NOMO-1 treated with dmso at 0.1 percent for 144 hours (cell line): ENCODE data around the gene SLC22A23.

Experiments used
- DNase-seq: peaks from one replicate; lab custom pipeline; 2025; ENCODE audit not compliant: unreplicated experiment; lab: John Stamatoyannopoulos, UW

Gene SLC22A23

DNA sequence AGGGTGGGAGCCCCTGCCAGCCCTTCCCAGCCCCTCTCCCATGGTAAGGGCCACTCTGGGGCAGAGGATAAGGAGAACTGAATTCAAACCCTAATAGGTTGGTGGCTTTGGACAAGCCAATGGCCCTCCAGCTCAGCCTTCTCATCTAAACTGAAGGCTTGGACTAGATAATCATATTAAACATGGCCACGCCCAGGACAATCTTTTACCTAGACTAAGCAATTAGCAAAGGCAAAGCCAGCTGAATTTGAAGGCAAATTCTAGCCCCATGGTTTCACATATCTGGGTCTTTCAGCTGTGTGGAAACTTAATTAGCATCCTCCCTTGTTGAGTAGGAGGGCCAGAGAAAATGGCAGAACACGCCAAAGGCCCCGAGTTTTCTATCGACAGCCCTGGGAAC, 10.7 kb downstream of the SLC22A23 start:
- DNase-seq: no peak

DNA sequence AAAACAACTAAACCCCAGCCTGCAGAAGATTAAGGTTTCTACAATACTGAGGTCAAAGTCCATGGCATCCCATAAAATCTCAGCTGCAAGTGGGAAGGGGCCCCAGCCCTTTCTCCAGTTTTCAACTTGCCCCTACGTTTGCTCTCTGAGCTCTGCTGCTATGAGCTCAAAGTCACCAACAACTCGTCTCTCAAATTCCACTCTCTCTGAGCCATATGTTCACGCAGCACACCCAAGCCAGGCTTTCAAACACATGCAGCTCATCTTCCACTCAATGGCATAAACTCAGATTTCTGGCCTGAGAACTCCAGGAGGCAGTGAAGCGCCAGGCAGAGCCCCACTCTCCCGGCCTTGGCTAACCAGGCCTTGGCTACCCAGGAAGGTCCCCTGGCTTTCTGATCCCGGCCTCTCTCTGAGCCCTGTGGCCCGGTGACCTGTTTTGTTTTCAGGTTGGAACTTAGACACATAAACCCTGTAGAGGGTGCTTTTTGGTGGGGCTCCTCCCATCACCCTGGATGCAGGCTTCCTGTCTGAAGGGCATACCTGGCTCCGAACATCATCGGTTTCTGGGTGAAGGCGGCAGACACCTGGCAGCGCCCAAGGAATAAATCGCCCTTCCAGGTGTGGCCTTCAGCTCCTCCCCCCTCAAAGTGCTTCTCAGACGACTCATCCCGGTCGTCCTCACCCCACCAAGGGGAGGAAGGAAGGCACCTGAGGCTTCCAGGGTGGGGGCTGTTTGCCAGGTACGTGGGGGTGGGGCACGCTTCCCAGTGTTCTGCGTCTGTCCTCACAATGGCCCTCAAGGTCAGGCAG, 12.4 kb downstream of the SLC22A23 start:
- no peak for DNase-seq

DNA sequence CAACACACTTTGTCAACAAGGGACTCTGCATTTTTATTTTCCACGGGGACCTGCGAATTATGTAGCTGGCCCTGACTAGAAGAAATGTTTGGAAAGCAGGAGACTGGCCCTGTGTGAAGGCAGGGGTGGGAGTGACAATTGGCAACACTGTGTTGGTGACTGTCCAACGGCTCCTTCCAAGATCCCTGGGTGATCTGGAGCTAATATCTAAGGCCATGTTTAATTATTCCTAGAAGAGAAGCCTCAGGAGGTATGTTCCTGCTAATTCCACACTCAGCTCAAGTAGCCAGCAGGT, 13.7 kb downstream of the SLC22A23 start:
- DNase-seq: no peak

DNA sequence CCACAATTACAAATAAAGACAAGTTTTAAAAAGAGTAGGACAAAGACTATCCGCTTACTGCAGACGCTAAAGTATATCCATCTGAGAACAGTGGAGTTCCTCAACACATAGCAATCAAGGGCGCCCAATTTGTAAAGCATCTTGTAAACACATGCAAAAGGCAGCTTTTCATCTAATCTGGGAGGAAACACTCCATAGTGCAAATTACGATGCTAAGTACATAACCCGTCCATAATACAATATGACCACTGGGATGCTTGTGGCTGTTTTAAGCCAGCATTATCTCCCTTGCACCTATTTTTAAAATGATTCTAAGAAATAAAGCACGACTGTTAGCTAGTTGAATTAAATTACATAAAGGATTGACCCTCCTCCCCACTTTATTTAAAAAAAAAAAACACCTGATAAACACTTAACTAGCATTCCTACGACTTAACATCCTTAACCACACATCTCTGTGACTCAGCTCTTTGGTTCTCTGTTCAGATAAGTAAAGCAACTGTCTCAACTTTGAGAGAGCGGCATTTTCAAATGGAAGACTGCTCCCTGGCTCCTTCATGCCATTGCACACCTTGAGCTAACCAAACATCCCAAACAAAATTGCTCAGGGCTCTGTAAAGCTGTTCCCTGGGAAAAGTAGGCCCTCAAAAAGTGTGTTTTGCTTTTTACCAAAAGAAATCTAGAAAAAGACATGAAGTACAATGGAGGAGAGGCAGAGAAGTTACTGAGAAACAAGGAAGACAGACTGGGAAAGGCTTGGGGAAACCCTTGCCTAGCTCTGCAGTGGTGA, 14.2 kb downstream of the SLC22A23 start:
- no peak for DNase-seq

DNA sequence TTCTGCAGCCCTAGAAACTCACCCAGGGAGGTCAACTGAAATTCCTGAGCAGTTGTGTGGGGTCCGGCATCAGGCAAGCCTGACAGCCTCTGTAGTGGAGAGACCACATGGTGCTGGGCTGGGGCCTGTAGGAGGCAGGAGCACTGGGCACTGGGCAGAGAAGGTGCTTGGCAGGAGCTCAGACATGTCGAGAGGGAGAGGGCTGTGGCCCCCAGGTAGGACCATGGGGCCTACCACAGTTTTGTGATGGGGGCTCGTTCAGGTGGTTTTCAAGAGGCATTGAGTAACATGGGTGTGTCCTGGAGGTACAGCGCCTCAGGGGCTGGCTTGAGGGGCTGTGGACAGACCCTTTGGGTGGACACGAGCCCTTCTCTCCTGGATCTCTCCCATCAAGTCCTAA, 15.9 kb downstream of the SLC22A23 start:
- DNase-seq: no peak

DNA sequence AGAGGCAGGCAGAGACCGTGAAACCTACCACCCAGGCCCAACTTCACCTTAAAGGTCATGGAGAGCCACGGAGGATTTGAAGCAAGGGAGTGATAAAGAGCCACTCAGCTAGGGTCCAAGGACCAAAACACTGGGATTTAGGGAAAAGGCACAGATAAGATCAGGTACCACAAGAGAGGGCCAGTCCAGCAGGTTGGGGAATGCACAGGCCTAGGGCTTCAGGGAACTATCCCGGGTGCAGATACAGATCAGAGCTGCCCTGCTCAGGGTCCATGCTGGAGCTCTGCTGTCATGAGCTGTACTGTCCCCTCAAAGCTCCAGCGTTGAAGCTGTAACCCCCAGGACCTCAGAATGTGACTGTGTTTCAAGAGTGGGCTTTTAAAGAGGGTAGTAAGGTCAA, 16.9 kb downstream of the SLC22A23 start:
- no peak for DNase-seq

DNA sequence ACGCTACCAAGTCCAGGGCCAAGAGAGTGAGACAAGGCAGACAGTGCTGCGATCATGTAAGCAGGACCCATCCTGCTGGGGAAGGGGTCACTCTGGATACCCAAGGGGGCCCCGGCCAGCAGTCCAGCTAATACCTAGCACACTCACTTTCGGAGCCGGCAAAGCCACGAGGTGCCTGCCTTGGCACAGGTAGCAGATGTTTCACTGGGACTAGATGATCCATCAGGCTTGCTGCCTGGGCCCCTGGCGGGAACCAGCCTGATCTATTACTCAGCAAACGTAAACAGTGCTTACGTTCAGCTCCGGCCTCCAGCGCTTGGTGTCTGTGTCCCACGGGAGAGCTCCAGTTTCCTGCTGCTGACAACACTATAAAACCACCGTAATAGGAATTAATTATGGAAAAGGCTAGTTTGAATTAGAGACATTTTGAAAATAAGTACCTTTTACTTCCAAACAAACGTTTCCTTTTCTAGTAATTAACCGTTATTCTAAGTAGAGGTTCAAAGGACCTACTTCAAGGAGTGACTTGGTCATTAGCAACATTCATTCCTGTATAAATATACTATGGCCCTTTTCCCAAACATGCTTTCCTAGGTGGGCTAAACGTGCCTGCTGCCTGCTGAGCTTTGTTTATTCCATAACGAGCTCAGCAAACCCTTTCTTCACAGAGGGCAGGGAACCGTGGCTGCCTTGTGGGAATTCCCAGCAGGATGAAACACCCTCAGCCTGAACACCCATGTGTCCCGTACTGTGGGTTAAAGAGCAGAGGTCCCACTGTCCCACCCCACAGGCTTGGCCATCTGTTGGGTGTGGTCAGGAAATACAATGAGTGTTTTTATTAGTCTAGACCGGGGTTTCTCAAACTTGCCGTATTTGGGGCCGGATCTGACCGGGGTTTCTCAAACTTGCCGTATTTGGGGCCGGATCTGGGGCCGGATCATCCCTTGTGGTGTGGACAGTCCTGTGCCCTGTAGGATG, 18.4 kb downstream of the SLC22A23 start:
- no peak for DNase-seq

DNA sequence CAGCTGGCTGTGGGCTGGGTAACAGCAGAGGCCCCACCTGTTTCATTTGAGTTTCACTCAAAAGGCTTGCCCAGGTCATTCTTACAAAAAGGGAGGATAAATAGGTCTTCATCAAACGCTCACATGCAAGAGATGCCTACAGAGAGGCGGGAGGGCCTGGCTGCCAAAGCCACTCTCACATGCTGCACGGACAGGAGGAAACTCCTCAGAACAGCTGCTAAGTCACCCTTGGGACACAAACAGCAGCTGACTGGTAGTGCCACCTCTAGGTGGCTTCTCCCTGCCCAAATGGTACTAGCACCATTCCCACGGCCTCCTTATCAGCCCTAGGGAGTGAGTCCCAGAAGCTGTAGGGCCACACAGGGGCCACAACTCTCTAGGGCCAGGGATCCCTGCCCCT, 23.8 kb downstream of the SLC22A23 start:
- no peak for DNase-seq

DNA sequence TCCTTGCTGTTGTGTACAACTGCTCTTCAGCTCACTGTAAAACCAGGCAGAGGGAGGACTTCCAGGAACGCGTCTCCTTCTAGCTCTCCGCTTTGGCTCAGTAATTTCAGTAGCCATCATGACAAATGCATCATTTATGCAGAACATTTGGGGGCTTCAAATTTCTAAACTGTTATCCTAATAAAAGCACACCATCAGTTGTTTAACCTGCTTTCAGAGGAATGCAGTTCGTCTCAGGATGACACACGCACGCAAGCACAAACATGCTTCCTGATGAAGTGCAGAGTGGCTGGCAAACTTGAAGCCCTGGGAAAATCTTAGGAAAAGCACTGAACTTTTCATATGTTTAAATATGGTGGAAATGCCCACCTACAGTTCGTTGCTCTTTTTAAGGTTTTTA, 24.4 kb downstream of the SLC22A23 start:
- DNase-seq: no peak

DNA sequence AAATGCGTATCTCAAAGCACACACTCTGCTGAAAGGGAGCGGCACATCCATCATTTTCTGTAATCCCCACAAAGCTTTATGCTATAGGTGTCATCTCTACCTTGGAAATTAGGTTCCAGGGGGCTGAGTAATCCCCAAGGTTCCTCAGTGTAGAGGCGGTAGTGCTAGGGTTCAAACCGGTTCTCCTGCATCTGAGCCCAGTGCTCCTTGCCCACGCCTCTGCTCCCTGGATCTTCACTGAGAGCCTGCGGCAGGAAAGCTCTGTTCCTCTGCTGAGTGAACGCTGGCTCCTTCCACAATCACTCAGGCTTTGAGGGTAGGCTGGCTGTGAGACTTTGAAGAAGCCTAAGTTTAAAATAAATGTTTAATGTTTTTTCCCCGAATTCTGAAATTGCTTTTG, 24.9 kb downstream of the SLC22A23 start:
- no peak for DNase-seq

DNA sequence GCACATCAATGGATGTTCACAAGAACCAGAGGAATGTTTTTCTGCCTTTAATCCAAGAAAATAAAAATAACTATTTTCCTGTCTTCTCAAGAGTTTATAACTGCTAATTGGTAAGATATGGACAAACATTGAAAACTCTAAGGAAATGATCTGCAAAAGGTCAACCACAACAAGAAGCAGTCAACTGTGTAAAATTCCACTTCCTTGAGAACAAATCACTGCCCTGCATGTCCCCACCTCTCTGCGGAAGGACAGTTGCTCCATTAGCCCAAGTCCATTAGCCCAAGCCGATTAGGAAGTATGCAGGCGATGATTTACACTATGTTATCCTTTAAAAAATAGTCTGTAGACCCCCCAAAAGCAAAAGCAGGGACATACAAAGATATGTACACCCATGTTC, 27.6 kb downstream of the SLC22A23 start:
- DNase-seq: no peak

DNA sequence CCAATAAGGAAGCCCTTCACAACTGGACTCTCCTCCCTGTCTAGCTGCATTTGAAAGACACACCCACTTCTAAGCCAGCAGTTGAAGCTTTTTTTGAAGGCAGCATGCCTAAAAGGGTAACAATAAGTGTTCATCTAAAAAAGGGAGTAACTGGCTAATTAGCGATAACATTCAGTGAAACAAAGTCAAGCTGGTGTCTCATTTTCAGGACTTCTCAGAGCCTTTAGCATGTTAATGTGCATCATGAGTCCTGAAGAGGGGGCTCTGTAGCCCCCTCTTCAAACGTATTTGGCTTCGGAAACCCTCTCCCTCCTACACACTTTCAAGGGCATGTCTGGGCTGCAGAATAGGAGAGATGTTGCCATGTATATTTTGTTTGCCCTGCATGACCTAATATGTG, 28.1 kb downstream of the SLC22A23 start:
- no peak for DNase-seq

DNA sequence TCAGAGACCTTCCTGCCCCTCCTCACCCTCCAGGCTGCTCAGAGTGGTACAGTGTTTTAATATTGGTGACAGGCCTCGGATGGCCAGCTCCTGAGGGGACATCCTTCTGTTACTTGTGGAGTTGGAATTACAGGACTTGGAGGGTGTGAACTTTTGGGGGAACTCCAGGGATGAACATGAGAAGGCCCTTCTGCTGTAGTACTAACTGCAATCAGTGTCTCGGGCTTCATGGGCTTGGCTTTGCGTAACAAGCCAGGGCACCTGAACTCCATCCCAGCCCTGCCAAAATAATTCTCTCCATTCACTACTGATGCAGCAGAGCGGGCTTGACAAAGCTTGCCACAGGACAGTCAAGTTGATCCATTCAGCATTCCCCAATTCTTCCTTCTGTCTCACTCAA, 28.6 kb downstream of the SLC22A23 start:
- DNase-seq: no peak

DNA sequence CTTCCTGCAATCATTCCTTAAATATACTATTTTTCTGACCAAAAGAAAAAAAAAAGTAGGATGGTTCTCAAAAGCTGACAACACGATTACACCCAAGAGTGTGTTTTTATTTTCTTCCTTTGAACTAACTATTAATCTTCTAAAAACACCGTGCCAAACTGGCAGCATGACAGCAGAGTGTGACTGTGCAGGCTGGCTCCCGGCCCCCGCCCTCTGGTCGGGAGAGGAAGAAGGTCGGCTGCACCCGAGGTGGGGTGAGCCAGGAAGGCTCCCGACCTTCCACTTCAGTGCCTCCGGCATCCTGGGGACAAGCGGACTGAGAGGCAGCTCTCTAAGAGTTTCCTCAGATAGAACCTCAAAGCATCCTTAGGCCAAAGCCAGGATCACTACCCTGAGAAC, 29.2 kb downstream of the SLC22A23 start:
- DNase-seq: no peak

DNA sequence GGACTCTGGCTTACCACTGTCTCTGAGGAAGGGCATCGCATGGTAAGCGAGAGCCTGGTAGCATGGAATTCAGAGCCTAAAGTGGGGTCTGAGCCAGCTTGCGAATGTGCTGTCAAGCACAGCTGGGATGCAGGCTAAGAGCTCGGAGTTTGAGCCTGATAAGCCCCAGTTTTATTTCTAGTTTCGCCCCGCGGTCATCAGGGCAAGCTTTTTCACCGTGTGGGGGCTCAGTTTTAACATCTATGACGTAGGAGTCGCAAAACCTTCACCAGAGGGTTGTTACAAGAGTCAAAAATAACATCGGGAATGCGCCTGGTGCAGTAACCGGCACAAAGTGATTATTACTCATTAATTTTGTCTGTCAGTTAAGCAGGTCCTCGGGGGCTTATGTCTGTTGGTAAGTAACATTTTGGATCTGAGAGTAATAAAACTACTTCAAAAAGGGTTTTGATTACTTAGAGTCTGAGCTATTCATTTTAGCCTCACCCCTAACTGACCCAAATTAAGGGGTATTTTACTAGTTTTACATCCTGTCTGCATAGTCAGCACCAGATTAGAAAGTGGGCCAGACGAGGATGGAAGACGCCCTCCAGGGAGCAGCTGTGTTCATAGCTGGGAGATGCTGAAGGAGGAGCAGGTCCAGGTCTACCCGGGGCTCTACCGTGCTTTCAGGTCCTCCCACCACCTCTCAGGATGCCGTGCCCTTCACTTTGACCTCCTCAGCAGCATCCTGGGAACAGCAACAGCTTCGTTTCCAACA, 29.7 kb downstream of the SLC22A23 start:
- no peak for DNase-seq

DNA sequence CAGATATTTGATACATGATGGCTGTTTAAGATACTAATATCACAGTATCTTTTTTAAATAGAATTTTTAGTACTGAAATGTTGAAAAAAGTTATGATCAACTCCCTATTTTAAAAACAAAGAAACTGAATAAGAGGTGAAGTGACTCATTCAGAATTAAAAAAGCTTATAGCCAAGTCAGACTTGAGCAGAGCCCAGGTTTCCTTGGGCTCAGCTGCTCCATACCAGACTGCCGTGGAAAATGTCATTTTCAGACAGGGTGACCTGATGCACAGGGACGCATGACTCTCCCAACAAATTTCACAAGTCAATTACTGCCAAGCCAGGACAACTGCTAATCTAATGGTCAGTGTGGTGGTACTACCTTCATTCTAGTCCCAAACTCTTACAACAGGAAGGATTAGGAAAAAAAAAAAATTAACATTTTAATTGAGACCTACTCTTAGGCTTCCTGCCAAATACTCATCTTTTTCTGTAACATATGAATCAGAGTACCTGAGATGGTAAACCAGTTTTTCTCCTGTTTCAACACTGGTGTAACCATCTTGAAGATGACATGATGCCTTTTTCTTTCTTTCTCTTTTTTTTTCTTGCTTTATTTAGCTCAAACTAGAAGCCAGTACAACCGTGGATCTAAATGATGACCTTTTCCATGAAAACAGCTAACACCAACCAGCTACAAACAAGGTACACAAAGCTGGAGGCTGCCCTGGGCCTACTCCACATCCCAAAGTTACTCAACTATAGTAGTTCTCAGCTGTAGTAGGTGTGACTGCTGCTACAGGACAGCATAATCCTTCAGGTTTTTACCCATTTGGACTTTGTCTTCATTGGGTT, 30.5 kb downstream of the SLC22A23 start:
- no peak for DNase-seq

DNA sequence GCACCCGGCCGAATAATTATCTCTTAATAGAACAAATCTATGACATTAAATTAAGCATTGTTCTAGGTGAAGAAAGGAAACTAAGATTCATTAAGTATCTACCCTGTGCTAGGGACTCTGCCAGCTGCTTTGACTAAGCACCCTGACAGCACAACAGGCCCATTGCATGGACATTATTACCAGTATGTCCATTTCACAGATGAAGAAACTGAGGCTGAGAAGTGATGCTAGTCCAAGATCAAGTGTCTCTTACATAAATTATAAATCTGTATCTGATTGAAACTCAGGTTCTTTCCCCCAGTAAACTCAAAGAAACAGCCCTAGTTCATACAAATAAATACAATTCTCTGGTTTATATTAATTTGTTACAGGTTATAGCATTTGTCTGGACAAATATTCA, 31.3 kb downstream of the SLC22A23 start:
- no peak for DNase-seq

DNA sequence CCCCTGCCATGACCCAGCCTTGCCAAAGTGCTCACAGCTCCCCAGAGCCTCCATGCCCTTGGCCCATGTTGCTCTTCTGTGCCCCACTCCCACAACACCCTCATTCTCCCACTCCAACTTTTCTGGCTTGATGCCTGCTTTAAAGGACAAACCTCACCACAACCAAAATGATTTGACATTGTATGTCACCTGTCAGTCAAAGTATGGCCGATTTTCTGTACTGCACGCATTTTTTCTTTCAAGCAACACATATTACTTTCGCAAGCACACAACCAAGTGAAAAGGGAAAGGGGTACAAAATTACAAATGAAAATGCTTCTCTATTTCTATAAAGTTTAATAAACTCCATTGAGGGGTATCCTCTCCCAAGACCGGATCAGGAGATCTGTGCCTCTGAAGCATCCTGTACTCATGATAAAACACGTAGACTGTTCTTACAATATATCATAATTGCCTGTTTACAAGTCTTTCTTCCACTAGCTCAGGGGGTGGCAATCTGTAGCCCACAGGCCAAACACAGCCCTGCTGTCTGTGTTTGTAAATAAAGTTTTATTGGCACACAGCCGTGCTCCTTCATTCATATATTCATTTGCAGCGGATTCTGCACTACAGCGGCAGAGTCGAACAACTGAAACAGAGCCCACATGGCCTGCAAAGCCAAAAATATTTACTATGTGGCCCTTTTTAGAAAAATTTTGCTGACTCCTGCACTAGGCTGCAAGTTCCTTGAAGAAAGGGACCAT, 32.5 kb downstream of the SLC22A23 start:
- no peak for DNase-seq

DNA sequence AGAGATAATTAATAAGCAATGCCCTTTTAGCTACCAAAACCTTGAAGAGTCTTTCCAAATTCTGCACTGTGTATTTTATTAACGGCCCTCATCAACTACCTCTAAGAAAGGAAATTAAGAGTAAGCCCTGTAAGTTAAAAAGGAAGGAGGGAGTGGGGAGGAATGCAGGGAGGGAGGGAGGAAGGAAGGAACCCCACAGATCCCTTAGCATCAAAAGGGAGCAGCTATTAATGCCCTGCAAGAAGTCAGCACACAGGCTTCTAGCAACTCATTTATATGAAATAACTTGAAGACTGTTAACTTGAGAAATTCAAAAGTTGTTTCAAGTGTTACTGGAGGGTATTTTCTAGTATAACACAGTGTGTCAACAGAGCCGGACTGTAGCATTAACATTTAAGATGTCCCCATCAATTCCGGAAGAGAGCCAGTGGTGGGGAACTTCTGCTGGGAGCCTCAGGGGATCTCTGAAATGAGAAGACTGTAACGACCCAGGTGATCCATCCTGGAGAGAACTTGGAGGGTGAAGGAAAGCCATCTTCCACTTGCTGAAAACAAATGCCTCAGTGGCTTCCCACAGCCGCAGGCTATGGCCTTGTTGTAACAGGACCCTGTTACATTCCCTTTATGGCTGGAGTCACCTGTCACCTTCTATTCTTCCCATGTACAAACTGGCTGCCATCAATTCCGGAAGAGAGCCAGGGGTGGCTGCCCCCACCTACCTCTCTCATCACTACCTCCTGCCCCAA, 33.2 kb downstream of the SLC22A23 start:
- no peak for DNase-seq
